ENCODE results near the gene USP28.

Gene USP28

GRCh38 chr11:113867843-113868503, 7.4 kb downstream of the USP28 start (continued):
- no peak for TF ChIP-seq ZNF513 (tag by site-specific recombination; IDR thresholded peaks at IDR 0.05)
- no peak for TF ChIP-seq ZNF16 (tag by site-specific recombination; IDR thresholded peaks at IDR 0.05; ENCODE audit: low read depth)
- no peak for TF ChIP-seq OSR2 (tag by site-specific recombination; IDR thresholded peaks at IDR 0.05)
- no peak for TF ChIP-seq ZNF626 (tag by site-specific recombination; IDR thresholded peaks at IDR 0.05)
- TF ChIP-seq ZNF37A (tag by site-specific recombination; IDR thresholded peaks at IDR 0.05) = no peak
- no peak for TF ChIP-seq YY1 (tag by site-specific recombination; IDR thresholded peaks at IDR 0.05)
- TF ChIP-seq ZNF211 (tag by site-specific recombination; IDR thresholded peaks at IDR 0.05; ENCODE audit: low read depth) = no peak

DNA sequence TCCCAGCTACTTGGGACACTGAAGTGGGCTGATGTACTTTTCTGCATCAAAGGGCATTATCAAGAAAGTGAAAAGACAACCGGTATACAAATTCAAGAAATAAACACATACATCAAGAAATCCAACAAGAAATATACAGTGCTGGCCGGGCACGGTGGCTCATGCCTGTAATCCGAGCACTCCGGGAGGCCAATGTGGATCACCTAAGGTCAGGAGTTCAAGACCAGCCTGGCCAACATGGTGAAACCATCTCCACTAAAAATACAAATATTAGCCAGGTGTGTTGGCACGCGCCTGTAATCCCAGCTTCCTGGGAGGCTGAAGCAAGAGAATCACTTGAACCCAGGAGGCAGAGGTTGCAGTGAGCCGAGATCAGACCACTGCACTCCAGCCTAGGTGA, 9.5 kb downstream of the USP28 start:
- POLR2A ChIA-PET = no interaction called here
- TF ChIP-seq, protein P1, sequence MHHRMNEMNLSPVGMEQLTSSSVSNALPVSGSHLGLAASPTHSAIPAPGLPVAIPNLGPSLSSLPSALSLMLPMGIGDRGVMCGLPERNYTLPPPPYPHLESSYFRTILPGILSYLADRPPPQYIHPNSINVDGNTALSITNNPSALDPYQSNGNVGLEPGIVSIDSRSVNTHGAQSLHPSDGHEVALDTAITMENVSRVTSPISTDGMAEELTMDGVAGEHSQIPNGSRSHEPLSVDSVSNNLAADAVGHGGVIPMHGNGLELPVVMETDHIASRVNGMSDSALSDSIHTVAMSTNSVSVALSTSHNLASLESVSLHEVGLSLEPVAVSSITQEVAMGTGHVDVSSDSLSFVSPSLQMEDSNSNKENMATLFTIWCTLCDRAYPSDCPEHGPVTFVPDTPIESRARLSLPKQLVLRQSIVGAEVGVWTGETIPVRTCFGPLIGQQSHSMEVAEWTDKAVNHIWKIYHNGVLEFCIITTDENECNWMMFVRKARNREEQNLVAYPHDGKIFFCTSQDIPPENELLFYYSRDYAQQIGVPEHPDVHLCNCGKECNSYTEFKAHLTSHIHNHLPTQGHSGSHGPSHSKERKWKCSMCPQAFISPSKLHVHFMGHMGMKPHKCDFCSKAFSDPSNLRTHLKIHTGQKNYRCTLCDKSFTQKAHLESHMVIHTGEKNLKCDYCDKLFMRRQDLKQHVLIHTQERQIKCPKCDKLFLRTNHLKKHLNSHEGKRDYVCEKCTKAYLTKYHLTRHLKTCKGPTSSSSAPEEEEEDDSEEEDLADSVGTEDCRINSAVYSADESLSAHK (tag by site-specific recombination; IDR thresholded peaks at IDR 0.05) = no peak
- no peak for TF ChIP-seq RBAK (tag by site-specific recombination; IDR thresholded peaks at IDR 0.05)
- no peak for TF ChIP-seq ZNF26 (tag by site-specific recombination; IDR thresholded peaks at IDR 0.05)
- TF ChIP-seq ZNF341 (tag by site-specific recombination; IDR thresholded peaks at IDR 0.05; ENCODE audit: low read depth) = no peak
- Histone ChIP-seq H3K9me3 (ENCODE audit: control insufficient read depth, insufficient read depth, low read depth, low read length) (no peaks in the 10 kb centered on the region), H3K4me3 (ENCODE audit: low read depth, low read length) (no peak overlapping the region), H3K27ac (ENCODE audit: extremely low read depth, low read depth, low read length) (no peak overlapping the region), H3K36me3 (ENCODE audit: control insufficient read depth in 2 of 2, insufficient read depth in 1 of 2, low read length in 2 of 2) (peaks cover 5 to 43% of the 10 kb centered on the region in 2 experiments; a peak in 2 of 3 replicates), H3K4me1 (ENCODE audit: control insufficient read depth, insufficient read depth, low read length) (no peaks in the 10 kb centered on the region)
- CTCF ChIA-PET = no interaction called here

DNA sequence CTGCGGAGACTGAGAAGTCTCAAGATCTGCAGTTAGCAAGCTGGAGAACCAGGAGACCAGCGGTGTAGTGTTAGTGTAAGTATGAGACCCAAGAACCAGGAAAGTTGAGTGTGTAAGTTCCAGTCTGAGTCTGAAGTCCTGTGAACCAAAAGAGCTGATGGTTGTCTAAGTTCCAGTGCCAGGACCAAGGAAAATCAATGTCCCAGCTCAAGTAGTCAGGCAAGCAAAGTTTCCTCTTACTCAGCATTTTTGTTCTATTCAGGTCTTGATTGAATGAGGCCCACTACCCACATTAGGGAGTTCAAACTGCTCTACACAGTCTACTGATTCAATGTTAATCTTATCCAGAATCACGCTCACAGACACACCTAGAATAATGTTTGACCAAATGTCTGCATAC, 11.0 kb downstream of the USP28 start:
- ChIA-PET CTCF (no interaction called here), POLR2A (interaction anchor here (0.9 kb wide), 1 partner anchor 8 kb away, joined by 3 read pairs; no protein-coding TSS in a partner anchor)
- TF ChIP-seq ZNF280D (tag by site-specific recombination; IDR thresholded peaks at IDR 0.05) (no peak), ZNF184 (tag by site-specific recombination; IDR thresholded peaks at IDR 0.05) (no peak), ZBTB10 (tag by site-specific recombination; IDR thresholded peaks at IDR 0.05) (no peak), KLF9 (tag by site-specific recombination; IDR thresholded peaks at IDR 0.05; ENCODE audit: low read depth) (no peak)
- Histone ChIP-seq H3K36me3 (ENCODE audit: control insufficient read depth in 2 of 2, insufficient read depth in 1 of 2, low read length in 2 of 2) (peaks cover 5 to 33% of the 10 kb centered on the region in 2 experiments; a peak in 2 of 3 replicates), H3K9me3 (ENCODE audit: control insufficient read depth, insufficient read depth, low read depth, low read length) (no peaks in the 10 kb centered on the region), H3K27ac (ENCODE audit: extremely low read depth, low read depth, low read length) (no peak overlapping the region), H3K4me1 (ENCODE audit: control insufficient read depth, insufficient read depth, low read length) (peaks cover 3% of the 10 kb centered on the region; the same call in 1 of the 2 replicates), H3K4me3 (ENCODE audit: low read depth, low read length) (no peak overlapping the region)
